SIG-M5 (cell line): ENCODE data around the gene MOK.

ENCODE experiments used
- DNase-seq: peaks from one replicate; lab custom pipeline; 2025; lab: John Stamatoyannopoulos, UW

The MOK gene

GRCh38 chr14:102223682-102224081, 81.3 kb downstream of the MOK start:
- no peak for DNase-seq

DNA sequence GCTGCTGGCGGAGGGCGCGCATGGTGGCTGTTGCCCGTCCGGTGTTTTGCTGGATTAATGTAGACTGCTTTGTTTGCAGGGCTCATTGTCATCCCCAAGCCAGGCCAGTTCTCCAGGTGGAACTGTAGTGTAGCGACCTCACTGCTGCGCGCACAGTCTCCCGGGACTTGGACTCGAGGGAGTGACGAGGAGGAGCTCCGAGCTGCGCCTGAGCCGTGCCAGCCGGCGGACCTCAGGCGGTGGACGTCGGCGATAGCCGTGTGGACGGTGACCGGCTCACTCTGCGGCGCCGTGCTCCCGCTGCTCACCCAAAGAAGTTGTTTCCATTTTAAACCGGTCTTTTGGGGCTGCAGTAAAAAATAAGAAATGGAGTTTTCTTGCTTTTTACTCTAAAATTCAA, 82.2 kb downstream of the MOK start:
- DNase-seq, result no peak

- DNase-seq, result no peak
Observed at GRCh38 chr14:102222009-102222575, 82.9 kb downstream of the MOK start.

DNA sequence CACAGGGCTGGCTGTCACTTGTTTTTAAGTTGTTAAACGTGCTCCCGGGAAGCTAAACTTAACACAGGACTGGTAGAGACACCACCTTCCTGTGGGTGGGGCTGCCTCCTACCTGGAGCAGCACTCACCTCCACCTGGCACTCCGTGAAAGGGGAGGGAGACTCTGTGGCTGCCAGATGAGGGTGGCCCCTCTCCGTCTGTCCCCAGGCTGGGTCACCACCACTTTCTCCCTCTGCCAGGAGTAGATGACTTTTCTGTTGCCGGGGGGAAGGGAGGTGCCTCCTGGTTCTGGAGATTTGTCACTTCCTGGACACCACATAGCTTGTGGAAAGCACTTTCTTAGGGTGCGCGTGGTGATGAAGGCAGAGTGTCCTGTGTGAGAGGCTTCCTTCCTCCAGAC, 83.9 kb downstream of the MOK start:
- DNase-seq, result no peak

GRCh38 chr14:102220031-102220430, 84.9 kb downstream of the MOK start:
- DNase-seq, result no peak

- DNase-seq, result no peak
Observed at GRCh38 chr14:102219316-102219715, 85.6 kb downstream of the MOK start.

DNA sequence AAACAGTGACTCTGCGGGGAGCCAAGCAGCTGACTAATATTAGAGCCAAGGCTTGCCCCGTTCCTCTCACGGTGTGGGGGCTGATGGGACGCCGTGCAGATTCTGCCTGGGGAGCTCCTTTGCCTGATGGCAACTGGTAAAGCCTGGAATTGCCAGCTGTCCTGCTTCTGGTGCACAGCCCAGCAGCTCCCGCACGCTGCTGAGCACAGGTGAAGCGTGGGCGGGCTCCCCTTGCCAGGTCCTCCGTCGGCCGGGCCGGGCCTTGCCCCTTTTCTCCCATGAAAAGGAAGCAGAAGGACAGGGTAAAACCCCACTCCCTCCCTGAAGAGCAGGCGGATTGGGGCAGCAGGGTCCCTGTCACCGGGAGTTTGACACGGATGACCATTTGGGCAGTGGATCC, 86.3 kb downstream of the MOK start:
- DNase-seq, result no peak

DNA sequence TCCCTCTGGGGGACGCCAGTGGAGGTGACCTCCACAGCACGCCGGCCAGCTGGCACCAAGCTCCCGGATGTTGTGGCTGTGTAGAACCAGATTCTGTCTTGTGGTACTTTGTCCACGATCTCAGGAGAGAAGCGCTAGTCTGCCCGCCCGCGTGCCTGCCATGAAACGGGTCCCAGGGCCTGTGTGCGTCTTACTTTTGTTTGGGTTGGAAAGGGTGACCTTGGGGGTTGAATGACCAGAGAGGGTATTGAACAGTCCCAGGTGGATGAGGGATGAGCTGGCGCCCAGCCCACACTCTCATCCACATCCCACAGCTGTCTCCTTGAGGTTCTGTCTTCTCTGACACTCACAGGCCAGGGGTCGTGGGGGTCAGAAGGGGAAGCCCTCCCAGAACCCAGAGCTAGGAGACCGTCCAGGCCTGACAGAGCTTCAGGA, 87.0 kb downstream of the MOK start:
- no peak for DNase-seq

GRCh38 chr14:102217399-102217798, 87.6 kb downstream of the MOK start:
- DNase-seq, result no peak

DNA sequence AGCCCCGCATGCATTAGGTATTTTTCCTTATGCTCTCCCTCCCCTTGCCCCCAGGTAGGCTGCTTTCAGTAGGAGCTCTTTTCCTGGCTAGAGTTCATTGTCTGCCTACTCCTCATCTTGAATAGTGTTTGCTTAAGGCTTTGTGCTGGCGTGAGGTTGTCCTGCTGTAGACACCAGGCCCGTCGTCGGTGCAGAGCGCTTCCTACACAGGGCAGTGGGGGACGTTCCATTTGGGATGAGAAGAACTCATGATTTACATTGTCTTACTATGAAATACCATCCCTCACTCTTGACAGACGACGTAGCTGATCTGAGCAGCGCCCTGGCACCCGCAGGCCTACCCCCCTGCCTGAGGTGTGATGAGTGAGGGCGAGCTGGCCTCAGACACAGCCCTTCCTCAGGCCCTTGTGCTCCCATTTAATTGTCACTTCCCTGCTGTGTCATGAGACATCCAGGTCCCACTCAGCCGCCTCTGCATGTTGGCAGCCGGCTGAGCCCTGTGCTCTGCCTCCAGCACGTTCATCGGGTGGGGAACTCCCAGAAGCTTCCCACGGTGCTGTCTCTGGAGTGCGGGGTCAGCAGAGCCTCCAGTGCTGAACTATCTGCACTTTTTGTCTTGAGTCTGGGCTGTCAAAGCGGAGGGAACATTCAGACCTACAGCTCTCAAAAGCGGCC, 89.3 kb downstream of the MOK start:
- no peak for DNase-seq

DNA sequence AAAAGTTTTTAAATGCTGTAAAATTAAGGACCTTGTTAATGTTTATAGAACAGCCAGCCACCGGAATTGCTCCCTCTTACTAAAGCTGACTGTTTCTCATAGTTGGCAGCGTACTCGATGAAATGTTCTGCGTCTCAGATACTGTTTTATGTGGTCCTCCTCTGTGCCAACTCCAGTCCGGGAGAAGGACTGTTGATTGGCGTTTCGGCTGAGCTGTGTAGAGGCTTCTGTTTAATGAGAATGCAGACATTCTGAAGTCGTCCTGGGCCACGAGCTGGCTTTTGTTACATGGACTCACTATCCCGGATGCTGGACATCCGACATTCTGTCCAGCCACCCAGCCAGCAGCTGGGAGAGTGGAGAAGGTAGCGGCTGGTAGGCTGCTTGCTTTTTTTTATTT, 89.9 kb downstream of the MOK start:
- DNase-seq, result no peak

DNA sequence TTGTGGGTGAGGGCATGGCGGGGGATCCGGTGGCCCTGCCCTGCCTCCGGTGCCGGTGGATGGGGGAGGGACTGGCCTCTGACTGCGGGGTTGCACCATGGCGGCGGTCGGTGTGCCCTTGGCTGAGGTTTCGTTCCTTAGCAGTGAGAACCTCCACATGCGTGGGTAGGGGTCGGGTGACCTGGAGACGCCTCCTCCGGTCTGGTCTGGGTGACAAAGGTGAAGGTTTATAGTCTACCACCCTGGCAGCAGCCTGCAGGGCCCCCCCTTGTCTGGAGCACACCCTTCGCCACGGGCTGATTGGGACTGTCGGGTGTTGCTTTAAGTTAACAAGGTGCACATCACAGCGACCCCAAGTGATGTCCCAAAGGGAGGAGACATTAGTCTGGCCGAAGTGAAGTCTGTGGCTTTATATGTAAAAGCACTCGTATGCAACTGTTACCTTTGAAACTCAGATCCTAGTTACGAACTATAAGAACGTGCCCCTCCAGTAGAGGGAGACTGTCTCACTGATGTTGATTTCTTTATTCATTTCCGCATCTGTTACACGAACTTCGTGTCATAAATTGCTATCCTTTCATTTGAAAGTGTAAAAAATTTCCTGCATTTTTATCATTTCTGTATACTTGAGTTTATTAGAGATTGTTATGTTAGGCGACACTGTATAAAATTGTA, 90.8 kb downstream of the MOK start:
- DNase-seq, result no peak

DNA sequence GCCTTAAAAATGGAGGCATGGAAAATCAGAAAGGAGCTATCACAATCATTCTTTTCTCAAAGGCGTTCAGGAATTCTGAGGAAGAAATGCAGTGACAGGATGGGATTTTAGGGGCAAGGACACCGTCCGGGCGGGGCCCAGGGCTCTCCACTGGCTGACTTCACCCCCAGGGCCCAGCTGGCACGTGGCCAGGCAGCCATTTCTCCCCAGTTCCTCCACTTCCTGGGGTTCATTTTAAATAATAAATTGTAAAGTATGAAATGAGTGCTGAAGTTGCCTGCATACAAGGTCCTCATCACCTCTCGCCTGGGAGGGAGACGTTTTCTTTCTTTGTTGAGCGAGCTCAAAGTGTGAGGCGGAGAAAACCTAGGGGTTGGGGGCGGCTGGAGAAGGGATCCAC, 91.5 kb downstream of the MOK start:
- no peak for DNase-seq

GRCh38 chr14:102212845-102213244, 92.1 kb downstream of the MOK start:
- no peak for DNase-seq

- DNase-seq, result no peak
Observed at GRCh38 chr14:102212356-102212755, 92.6 kb downstream of the MOK start.

- DNase-seq, result no peak
Observed at GRCh38 chr14:102211240-102211639, 93.7 kb downstream of the MOK start.

- DNase-seq, result no peak
Observed at GRCh38 chr14:102210421-102211042, 94.4 kb downstream of the MOK start.

DNA sequence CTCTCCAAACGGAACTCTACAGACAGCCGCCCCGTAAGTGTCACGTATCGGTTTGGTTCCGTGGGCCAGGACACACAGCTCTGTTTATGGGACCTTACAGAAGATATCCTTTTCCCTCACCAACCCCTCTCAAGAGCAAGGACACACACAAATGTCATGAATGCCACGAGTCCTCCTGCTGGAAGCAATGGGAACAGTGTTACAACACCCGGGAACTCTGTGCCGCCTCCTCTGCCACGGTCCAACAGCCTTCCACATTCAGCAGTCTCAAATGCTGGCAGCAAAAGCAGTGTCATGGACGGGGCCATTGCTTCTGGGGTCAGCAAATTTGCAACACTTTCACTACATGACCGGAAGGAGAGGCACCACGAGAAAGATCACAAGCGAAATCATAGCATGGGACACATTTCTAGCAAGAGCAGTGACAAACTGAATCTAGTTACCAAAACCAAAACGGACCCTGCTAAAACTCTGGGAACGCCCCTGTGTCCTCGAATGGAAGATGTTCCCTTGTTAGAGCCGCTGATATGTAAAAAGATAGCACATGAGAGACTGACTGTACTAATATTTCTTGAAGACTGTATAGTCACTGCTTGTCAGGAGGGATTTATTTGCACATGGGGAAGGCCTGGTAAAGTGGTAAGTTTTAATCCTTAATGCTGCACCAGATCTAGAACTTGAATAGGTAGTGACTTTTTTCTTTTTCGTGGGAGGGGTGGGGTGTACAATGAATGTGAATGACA, 95.6 kb downstream of the MOK start:
- DNase-seq, result no peak

- no peak for DNase-seq
Observed at GRCh38 chr14:102208741-102209140, 96.2 kb downstream of the MOK start.

GRCh38 chr14:102207831-102208365, 97.1 kb downstream of the MOK start:
- DNase-seq, result no peak

DNA sequence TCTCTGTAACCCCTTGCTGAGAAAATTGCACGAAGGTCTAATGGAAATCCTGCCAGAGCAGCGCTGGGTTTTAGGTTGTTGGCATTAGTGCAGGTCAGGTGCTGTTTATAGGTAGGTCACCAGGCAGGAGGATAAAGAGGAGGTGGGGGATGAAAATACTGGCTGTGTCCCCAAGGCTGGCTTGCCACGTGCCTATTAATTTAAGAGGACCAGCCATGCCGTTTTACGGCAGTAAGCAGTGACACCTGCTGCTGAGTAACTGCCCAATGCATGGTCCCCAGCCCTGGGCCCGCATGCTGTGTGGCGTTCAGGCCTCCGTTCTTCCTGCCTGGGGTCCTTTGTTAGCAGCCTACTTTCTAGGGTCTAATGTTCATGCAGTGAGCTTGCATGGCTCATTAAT, 98.0 kb downstream of the MOK start:
- no peak for DNase-seq

DNA sequence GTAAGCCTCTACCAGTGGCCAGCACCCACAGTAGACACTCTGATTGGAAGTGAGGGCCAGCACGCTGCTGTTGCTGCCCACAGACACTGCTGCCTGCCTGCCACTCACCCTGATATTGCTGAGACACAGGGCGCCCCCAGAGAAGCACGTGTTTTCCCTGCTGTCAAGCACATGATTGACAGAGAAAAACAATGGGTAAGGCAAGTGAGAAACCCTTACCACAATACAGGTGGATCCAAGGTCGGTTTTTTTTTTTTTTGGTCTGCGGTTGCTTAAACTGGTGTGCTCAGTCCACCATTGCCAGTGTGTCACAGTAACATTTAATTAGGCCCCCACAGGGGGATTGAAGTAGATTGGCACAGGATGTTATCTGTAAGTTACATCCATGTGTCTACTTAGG, 99.4 kb downstream of the MOK start:
- no peak for DNase-seq
